Calu3 (cell line): ENCODE data around the gene TRAF2. TPM values are rescaled to one million over a fixed set of nuclear protein-coding genes. Genes with fewer than 3 reads are reported as not detected.

Source experiments
- BruUV-seq: library from RNA; stranded (reverse); fragments of 400-500 nt; replicated peaks from 2 replicates; lab custom pipeline; 2021; lab: Mats Ljungman, UMichigan
- CTCF ChIA-PET: fragments of 300-600 bp; sonication (Branson Sonifier 250); formaldehyde crosslinking; loops from one replicate; lab custom pipeline; 2022; ENCODE audit warnings: antibody characterized with exemption; lab: Charles Lee
- DNase-seq: peaks from one replicate; pipeline ENCODE4 v3.0.0; 2022
- H3K27ac Mint-ChIP-seq: one replicate; pipeline ENCODE4 v1.8.0; 2022; ENCODE audit warnings: mixed read lengths; ENCODE audit not compliant: unreplicated experiment
- H3K27me3 Mint-ChIP-seq: one replicate; pipeline ENCODE4 v1.8.0; 2022; ENCODE audit warnings: mixed read lengths; ENCODE audit not compliant: unreplicated experiment
- H3K36me3 Mint-ChIP-seq: one replicate; pipeline ENCODE4 v1.8.0; 2022; ENCODE audit warnings: mild to moderate bottlenecking, moderate library complexity, mixed read lengths; ENCODE audit not compliant: insufficient read depth, unreplicated experiment
- H3K4me1 Mint-ChIP-seq: one replicate; pipeline ENCODE4 v1.8.0; 2022; ENCODE audit warnings: mild to moderate bottlenecking, low read depth, mixed read lengths; ENCODE audit not compliant: unreplicated experiment
- H3K4me3 Mint-ChIP-seq: one replicate; pipeline ENCODE4 v1.8.0; 2022; ENCODE audit warnings: mild to moderate bottlenecking, low read depth, moderate library complexity, mixed read lengths; ENCODE audit not compliant: unreplicated experiment
- H3K9me3 Mint-ChIP-seq: one replicate; pipeline ENCODE4 v1.8.0; 2022; ENCODE audit warnings: low read depth, mixed read lengths; ENCODE audit not compliant: unreplicated experiment
- CTCF ChIP-seq: fragments of 200-600 bp; IDR thresholded peaks from one replicate; pipeline ENCODE4 v1.8.0; 2022; ENCODE audit warnings: antibody characterized with exemption; ENCODE audit not compliant: unreplicated experiment
- intact Hi-C: fragments of 100-400 bp; cut with micrococcal nuclease; formaldehyde crosslinking; loops from one replicate; pipeline ENCODE4 v1.10.0; 2022; ENCODE audit not compliant: unreplicated experiment
- total RNA-seq: library from RNA; stranded (reverse); gene quantifications from 2 replicates; pipeline ENCODE4 v1.2.3, GENCODE V29; 2022

TRAF2 gene
- total RNA-seq, 1 experiment from 2014 or later: 50.5 TPM

- no peak within 1 kb of the TSS for H3K27ac Mint-ChIP-seq
- peaks cover 19% of the 10 kb centered on the region for H3K36me3 Mint-ChIP-seq
- no peaks in the 10 kb centered on the region for H3K27me3 Mint-ChIP-seq
- no peak for DNase-seq
- no TSS peak for BruUV-seq
- no peak for TF ChIP-seq CTCF
- no peaks in the 10 kb centered on the region for H3K9me3 Mint-ChIP-seq
- intact Hi-C loops: no loop called here
- CTCF ChIA-PET: interaction anchor here (1.5 kb wide), 1 partner anchor 78 kb away, joined by 3 read pairs; no protein-coding TSS in a partner anchor
- no peaks in the 10 kb centered on the region for H3K4me1 Mint-ChIP-seq
- no peak within 1 kb of the TSS for H3K4me3 Mint-ChIP-seq
Measured at GRCh38 chr9:136951541-136952320, 65.4 kb downstream of the TRAF2 start, which contains the start of gene LCN12. TSS of gene LCN12 (plus strand) at chr9:136952273. CDS start at chr9:136952328, 55 bp downstream.

- peaks cover 14% of the 10 kb centered on the region for H3K36me3 Mint-ChIP-seq
- H3K27me3 Mint-ChIP-seq: no peaks in the 10 kb centered on the region
- no peak overlapping the region for H3K4me3 Mint-ChIP-seq
- TF ChIP-seq CTCF: no peak
- BruUV-seq: no TSS peak
- H3K27ac Mint-ChIP-seq: no peak overlapping the region
- intact Hi-C loops: no loop called here
- no peaks in the 10 kb centered on the region for H3K4me1 Mint-ChIP-seq
- no peak for DNase-seq
- no peaks in the 10 kb centered on the region for H3K9me3 Mint-ChIP-seq
- CTCF ChIA-PET: interaction anchor here (0.7 kb wide), 1 partner anchor 134 kb away, joined by 5 read pairs; the partner anchor contains the start of gene MAN1B1
Measured at GRCh38 chr9:136952321-136952850, 66.1 kb downstream of the TRAF2 start.

GRCh38 chr9:136952876-136953770 is 66.8 kb downstream of the TRAF2 start:
- intact Hi-C loops: no loop called here
- no peak for TF ChIP-seq CTCF
- peaks cover 14% of the 10 kb centered on the region for H3K36me3 Mint-ChIP-seq
- no peaks in the 10 kb centered on the region for H3K27me3 Mint-ChIP-seq
- CTCF ChIA-PET: interaction anchor here (0.7 kb wide), 1 partner anchor 134 kb away, joined by 5 read pairs; the partner anchor contains the start of gene MAN1B1
- no peak for DNase-seq
- no peak overlapping the region for H3K27ac Mint-ChIP-seq
- no TSS peak for BruUV-seq
- no peak overlapping the region for H3K4me3 Mint-ChIP-seq
- H3K9me3 Mint-ChIP-seq: no peaks in the 10 kb centered on the region
- H3K4me1 Mint-ChIP-seq: no peaks in the 10 kb centered on the region

GRCh38 chr9:136953771-136954269 is 67.5 kb downstream of the TRAF2 start:
- DNase-seq: no peak
- BruUV-seq: no TSS peak
- intact Hi-C loops: no loop called here
- TF ChIP-seq CTCF: no peak
- CTCF ChIA-PET: no interaction called here
- H3K27ac Mint-ChIP-seq: no peak overlapping the region
- peaks cover 14% of the 10 kb centered on the region for H3K36me3 Mint-ChIP-seq
- no peak overlapping the region for H3K4me3 Mint-ChIP-seq
- no peaks in the 10 kb centered on the region for H3K27me3 Mint-ChIP-seq
- no peaks in the 10 kb centered on the region for H3K4me1 Mint-ChIP-seq
- H3K9me3 Mint-ChIP-seq: no peaks in the 10 kb centered on the region
